Ishikawa (cell line): ENCODE results near the gene AARS2.

Source experiments
- CEBPB ChIP-seq: IDR thresholded peaks from 2 replicates; pipeline ENCODE4 v1.6.1; 2012
- EGR1 ChIP-seq: IDR thresholded peaks from 2 replicates; pipeline ENCODE4 v1.6.1; 2012
- EP300 ChIP-seq: IDR thresholded peaks from 2 replicates; pipeline ENCODE4 v1.6.1; 2012; ENCODE audit warnings: borderline replicate concordance
- FOXM1 ChIP-seq: IDR thresholded peaks from 2 replicates; pipeline ENCODE4 v1.6.1; 2012; ENCODE audit warnings: low read depth, borderline replicate concordance
- RAD21 ChIP-seq: IDR thresholded peaks from 2 replicates; pipeline ENCODE4 v1.6.1; 2012; ENCODE audit warnings: low read depth
- TAF1 ChIP-seq: IDR thresholded peaks from 2 replicates; pipeline ENCODE4 v1.6.1; 2012; ENCODE audit warnings: low read depth, mild to moderate bottlenecking
- YY1 ChIP-seq: IDR thresholded peaks from 2 replicates; pipeline ENCODE4 v1.6.1; 2012; ENCODE audit warnings: low read depth
- ZBTB7A ChIP-seq: IDR thresholded peaks from 2 replicates; pipeline ENCODE4 v1.6.1; 2012; ENCODE audit warnings: low read depth
- TF ChIP-seq, protein P1 (sequence below): IDR thresholded peaks from 2 replicates; pipeline ENCODE4 v1.6.1; 2012
- TF ChIP-seq, protein P2 (sequence below): IDR thresholded peaks from 2 replicates; pipeline ENCODE4 v1.6.1; 2012; ENCODE audit warnings: low read depth, mild to moderate bottlenecking

DNA sequence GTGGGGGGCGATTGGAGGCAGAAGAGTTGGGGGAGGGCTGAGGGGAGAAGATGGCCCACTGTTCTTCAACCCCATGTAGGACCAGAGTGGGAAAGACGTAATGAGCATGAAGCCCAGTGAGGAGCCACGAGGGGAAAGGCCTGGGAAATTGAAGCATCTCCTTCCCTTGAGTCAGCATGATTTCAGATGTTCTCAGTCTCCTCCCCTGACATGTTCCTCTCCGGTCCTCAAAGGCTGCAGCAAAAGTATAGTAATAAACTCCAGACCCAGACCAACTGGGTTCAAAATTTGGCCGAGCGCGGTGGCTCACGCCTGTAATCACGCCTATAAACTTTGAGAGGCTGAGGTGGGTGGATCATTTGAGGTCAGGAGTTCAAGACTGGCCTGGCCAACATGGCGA is 45.9 kb downstream of the AARS2 start:
- TF ChIP-seq CEBPB (no peak), ZBTB7A (no peak), EP300 (no peak), EGR1 (no peak), FOXM1 (no peak), YY1 (no peak), TAF1 (no peak), RAD21 (no peak)
- TF ChIP-seq, protein P1, sequence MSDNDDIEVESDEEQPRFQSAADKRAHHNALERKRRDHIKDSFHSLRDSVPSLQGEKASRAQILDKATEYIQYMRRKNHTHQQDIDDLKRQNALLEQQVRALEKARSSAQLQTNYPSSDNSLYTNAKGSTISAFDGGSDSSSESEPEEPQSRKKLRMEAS: no peak
- TF ChIP-seq, protein P2, sequence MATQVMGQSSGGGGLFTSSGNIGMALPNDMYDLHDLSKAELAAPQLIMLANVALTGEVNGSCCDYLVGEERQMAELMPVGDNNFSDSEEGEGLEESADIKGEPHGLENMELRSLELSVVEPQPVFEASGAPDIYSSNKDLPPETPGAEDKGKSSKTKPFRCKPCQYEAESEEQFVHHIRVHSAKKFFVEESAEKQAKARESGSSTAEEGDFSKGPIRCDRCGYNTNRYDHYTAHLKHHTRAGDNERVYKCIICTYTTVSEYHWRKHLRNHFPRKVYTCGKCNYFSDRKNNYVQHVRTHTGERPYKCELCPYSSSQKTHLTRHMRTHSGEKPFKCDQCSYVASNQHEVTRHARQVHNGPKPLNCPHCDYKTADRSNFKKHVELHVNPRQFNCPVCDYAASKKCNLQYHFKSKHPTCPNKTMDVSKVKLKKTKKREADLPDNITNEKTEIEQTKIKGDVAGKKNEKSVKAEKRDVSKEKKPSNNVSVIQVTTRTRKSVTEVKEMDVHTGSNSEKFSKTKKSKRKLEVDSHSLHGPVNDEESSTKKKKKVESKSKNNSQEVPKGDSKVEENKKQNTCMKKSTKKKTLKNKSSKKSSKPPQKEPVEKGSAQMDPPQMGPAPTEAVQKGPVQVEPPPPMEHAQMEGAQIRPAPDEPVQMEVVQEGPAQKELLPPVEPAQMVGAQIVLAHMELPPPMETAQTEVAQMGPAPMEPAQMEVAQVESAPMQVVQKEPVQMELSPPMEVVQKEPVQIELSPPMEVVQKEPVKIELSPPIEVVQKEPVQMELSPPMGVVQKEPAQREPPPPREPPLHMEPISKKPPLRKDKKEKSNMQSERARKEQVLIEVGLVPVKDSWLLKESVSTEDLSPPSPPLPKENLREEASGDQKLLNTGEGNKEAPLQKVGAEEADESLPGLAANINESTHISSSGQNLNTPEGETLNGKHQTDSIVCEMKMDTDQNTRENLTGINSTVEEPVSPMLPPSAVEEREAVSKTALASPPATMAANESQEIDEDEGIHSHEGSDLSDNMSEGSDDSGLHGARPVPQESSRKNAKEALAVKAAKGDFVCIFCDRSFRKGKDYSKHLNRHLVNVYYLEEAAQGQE: no peak
